Measurements from ENCODE around the gene PHPT1. TPM values are rescaled to one million over a fixed set of nuclear protein-coding genes. Genes with fewer than 3 reads are reported as not detected.

The PHPT1 gene
- total and polyA plus RNA-seq, 2 of the 13 experiments (the other 11 are each of a cell fraction or from before 2014, with no cell fraction given): 189 to 192 TPM

DNA sequence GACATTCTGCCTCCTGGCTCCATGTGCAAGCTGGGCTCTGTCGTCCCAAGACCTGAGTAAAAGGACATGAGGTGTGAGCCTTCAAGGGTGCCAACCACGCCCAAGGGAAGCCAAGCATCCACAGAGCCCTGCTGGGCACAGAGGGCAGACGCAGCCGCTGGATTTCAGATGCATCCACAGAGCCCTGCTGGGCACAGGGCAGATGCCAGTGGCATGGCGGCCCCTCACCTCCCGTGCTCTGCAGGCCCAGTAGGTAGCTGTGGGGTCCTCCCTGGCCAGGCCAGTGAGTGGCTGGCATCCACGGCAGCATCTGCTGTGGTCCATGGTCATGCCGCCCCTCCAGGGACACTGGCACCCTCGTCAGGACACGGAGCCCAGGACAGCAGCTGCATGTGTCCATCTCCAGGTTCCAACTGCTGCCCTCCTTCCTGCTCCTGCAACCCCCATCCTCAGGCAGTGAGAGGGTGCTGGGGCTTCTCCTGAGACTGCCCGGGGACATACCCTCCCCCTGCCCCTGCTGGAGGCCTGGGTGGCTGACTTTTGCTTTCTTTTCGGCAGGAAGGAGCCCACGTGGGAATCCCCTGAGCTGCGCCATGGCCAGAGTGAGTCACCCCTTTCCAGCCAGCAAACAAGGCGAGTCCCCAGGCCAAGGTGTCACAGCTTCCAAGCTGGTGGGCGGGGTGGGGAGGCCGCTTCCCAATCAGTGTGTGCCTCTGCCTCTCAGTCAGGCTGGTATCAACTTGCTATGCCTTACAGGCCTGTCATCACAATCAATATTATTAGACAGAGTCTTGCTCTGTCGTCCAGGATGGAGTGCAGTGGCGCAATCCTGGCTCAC, 33.1 kb downstream of the PHPT1 start (continued):
- peak; percentile 65 for TF ChIP-seq TFE3 (CRISPR knock-in tag; IDR thresholded peaks at IDR 0.05)
- peak; percentile 65; the same call in 1 of the 2 replicates for TF ChIP-seq ZSCAN29 (CRISPR knock-in tag; conservative IDR thresholded peaks at IDR 0.05)
- no peak for TF ChIP-seq ZNF775 (CRISPR knock-in tag; IDR thresholded peaks at IDR 0.05; ENCODE audit: borderline replicate concordance)
- peak; percentile 32 for TF ChIP-seq DPF2 (CRISPR knock-in tag; IDR thresholded peaks at IDR 0.05; ENCODE audit: borderline replicate concordance, low read depth)
- no peak for TF ChIP-seq GABPA (IDR thresholded peaks at IDR 0.05; ENCODE audit: low read depth, low read length)
- TF ChIP-seq GABPA (CRISPR knock-in tag; IDR thresholded peaks at IDR 0.05; ENCODE audit: low read depth): peak; percentile 64; the same call in 1 of the 2 replicates
- no peak for TF ChIP-seq FOXJ3 (CRISPR knock-in tag; IDR thresholded peaks at IDR 0.05; ENCODE audit: borderline replicate concordance)
- no peak for TF ChIP-seq CBFB (CRISPR knock-in tag; IDR thresholded peaks at IDR 0.05)
- no peak for TF ChIP-seq ZC3H4 (CRISPR knock-in tag; IDR thresholded peaks at IDR 0.05; ENCODE audit: borderline replicate concordance)
- no peak for TF ChIP-seq PAF1 (CRISPR knock-in tag; IDR thresholded peaks at IDR 0.05)
- 0 out of 2 replicates have a peak, but pooled peaks have one; percentile 42 for TF ChIP-seq ZNF792 (CRISPR knock-in tag; IDR thresholded peaks at IDR 0.05)
- no peak for TF ChIP-seq PLSCR1 (CRISPR knock-in tag; IDR thresholded peaks at IDR 0.05; ENCODE audit: borderline replicate concordance)
- no peak for TF ChIP-seq REXO4 (CRISPR knock-in tag; IDR thresholded peaks at IDR 0.05; ENCODE audit: borderline replicate concordance)
- TF ChIP-seq, protein P1, sequence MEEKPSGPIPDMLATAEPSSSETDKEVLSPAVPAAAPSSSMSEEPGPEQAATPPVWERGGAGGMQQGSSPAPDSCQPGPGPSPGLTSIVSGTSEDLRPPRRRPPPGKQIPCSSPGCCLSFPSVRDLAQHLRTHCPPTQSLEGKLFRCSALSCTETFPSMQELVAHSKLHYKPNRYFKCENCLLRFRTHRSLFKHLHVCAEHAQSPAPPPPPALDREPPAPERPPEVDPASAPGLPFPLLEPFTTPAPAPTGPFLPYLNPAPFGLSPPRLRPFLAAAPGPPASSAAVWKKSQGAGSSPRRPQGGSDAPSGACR (CRISPR knock-in tag; IDR thresholded peaks at IDR 0.05): no peak; the same call in 1 of the 2 replicates
- no peak; the same call in 1 of the 2 replicates for TF ChIP-seq KDM5A (IDR thresholded peaks at IDR 0.05; ENCODE audit: borderline replicate concordance, low read length)
- TF ChIP-seq ESRRA (CRISPR knock-in tag; IDR thresholded peaks at IDR 0.05; ENCODE audit: low read depth): no peak
- 0 out of 2 replicates have a peak, but pooled peaks have one; percentile 77 for TF ChIP-seq ZNF318 (CRISPR knock-in tag; IDR thresholded peaks at IDR 0.05)
- peak; percentile 62 for TF ChIP-seq YEATS2 (CRISPR knock-in tag; IDR thresholded peaks at IDR 0.05; ENCODE audit: borderline replicate concordance)

Measured in HepG2 (cell line).